ENCODE data around the gene WBP11.
"Not testable (repeated sequence)": the region's sequence is repeated elsewhere in the genome, so short reads cannot be mapped to it uniquely, and the experiment has no call there.

The WBP11 gene

GRCh38 chr12:14756334-14757143 is 46.7 kb downstream of the WBP11 start:
- Histone ChIP-seq H3K4me1 (ENCODE audit: control insufficient read depth in 1 of 2, insufficient read depth in 2 of 2, low read length in 2 of 2) (no peaks in the 10 kb centered on the region), H3K27ac (ENCODE audit: low read length) (no peak overlapping the region), H3K27me3 (ENCODE audit: low read depth, low read length) (no peaks in the 10 kb centered on the region), H3K36me3 (ENCODE audit: control insufficient read depth in 1 of 2, insufficient read depth in 2 of 2, low read length in 2 of 2) (peaks cover 0 to 6% of the 10 kb centered on the region in 2 donors), H3K4me3 (ENCODE audit: low read depth in 1 of 2, low read length in 2 of 2) (no peak overlapping the region), H3K9me3 (ENCODE audit: control insufficient read depth in 1 of 2, low read length in 2 of 2) (no peaks in the 10 kb centered on the region)

GRCh38 chr12:14751986-14752385 is 51.3 kb downstream of the WBP11 start:
- H3K27ac ChIP-seq (ENCODE audit: low read length) = no peak overlapping the region
- H3K9me3 ChIP-seq (ENCODE audit: control insufficient read depth in 1 of 2, low read length in 2 of 2) = no peaks in the 10 kb centered on the region
- H3K27me3 ChIP-seq (ENCODE audit: low read depth, low read length) = no peaks in the 10 kb centered on the region
- H3K36me3 ChIP-seq (ENCODE audit: control insufficient read depth in 1 of 2, insufficient read depth in 2 of 2, low read length in 2 of 2) = no peaks in the 10 kb centered on the region
- H3K4me1 ChIP-seq (ENCODE audit: control insufficient read depth in 1 of 2, insufficient read depth in 2 of 2, low read length in 2 of 2) = no peaks in the 10 kb centered on the region
- no peak overlapping the region for H3K4me3 ChIP-seq (ENCODE audit: low read depth in 1 of 2, low read length in 2 of 2)

- Histone ChIP-seq H3K27ac (ENCODE audit: low read length) (no peak overlapping the region), H3K36me3 (ENCODE audit: control insufficient read depth in 1 of 2, insufficient read depth in 2 of 2, low read length in 2 of 2) (no peaks in the 10 kb centered on the region), H3K4me3 (ENCODE audit: low read depth in 1 of 2, low read length in 2 of 2) (no peak overlapping the region), H3K4me1 (ENCODE audit: control insufficient read depth in 1 of 2, insufficient read depth in 2 of 2, low read length in 2 of 2) (no peaks in the 10 kb centered on the region), H3K27me3 (ENCODE audit: low read depth, low read length) (no peaks in the 10 kb centered on the region), H3K9me3 (ENCODE audit: control insufficient read depth in 1 of 2, low read length in 2 of 2) (no peaks in the 10 kb centered on the region)
These were observed 60.2 kb downstream of the WBP11 start for GRCh38 chr12:14743061-14743460.

- H3K36me3 ChIP-seq (ENCODE audit: control insufficient read depth in 1 of 2, insufficient read depth in 2 of 2, low read length in 2 of 2) = no peaks in the 10 kb centered on the region
- no peaks in the 10 kb centered on the region for H3K9me3 ChIP-seq (ENCODE audit: control insufficient read depth in 1 of 2, low read length in 2 of 2)
- H3K4me3 ChIP-seq (ENCODE audit: low read depth in 1 of 2, low read length in 2 of 2) = no peak overlapping the region
- no peaks in the 10 kb centered on the region for H3K27me3 ChIP-seq (ENCODE audit: low read depth, low read length)
- no peaks in the 10 kb centered on the region for H3K4me1 ChIP-seq (ENCODE audit: control insufficient read depth in 1 of 2, insufficient read depth in 2 of 2, low read length in 2 of 2)
- no peak overlapping the region for H3K27ac ChIP-seq (ENCODE audit: low read length)
These were observed 61.3 kb downstream of the WBP11 start for GRCh38 chr12:14741942-14742341.

DNA sequence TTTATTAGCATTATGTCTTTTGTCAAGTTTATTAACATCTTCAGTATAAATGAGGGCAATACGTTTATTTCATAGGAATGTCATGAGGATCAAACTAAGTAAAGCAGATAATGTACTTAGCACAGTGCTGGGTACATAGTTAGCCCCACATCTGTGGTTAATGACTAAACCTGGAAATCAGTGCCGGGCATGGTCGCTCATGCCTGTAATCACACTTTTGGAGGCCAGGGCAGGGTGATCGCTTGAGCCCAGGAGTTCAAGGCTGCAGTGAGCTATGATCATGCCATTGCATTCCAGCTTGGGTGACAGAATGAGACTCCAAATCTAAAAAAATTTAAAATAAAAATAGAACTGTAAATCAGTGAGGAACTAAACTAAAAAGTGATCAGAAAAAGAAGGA is 62.1 kb downstream of the WBP11 start:
- Histone ChIP-seq H3K27ac (ENCODE audit: low read length) (no peak overlapping the region), H3K36me3 (ENCODE audit: control insufficient read depth in 1 of 2, insufficient read depth in 2 of 2, low read length in 2 of 2) (no peaks in the 10 kb centered on the region), H3K4me3 (ENCODE audit: low read depth in 1 of 2, low read length in 2 of 2) (no peak overlapping the region), H3K9me3 (ENCODE audit: control insufficient read depth in 1 of 2, low read length in 2 of 2) (no peaks in the 10 kb centered on the region), H3K27me3 (ENCODE audit: low read depth, low read length) (no peaks in the 10 kb centered on the region), H3K4me1 (ENCODE audit: control insufficient read depth in 1 of 2, insufficient read depth in 2 of 2, low read length in 2 of 2) (no peaks in the 10 kb centered on the region)

DNA sequence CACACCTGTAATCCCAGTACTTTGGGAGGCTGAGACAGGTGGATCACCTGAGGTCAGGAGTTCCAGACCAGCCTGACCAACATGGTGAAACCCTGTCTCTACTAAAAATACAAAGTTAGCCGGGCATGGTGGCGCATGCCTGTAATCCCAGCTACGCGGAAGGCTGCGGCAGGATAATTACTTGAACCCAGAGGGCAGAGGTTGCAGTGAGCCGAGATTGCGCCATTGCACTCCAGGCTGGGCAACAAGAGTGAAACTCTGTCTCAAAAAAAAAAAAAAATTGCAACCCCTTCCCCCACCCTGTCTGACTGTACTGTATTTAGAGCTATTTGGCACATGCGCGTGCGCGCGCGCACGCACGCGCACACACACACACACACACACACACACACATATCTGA is 66.8 kb downstream of the WBP11 start:
- H3K27ac ChIP-seq (ENCODE audit: low read length) = not testable (repeated sequence)

More for the DNA sequence above, 66.8 kb downstream of the WBP11 start:
- H3K4me1 ChIP-seq (ENCODE audit: control insufficient read depth in 1 of 2, insufficient read depth in 2 of 2, low read length in 2 of 2); H3K27me3 ChIP-seq (ENCODE audit: low read depth, low read length); H3K4me3 ChIP-seq (ENCODE audit: low read depth in 1 of 2, low read length in 2 of 2); H3K9me3 ChIP-seq (ENCODE audit: control insufficient read depth in 1 of 2, low read length in 2 of 2); H3K36me3 ChIP-seq (ENCODE audit: control insufficient read depth in 1 of 2, insufficient read depth in 2 of 2, low read length in 2 of 2): not testable (repeated sequence)

All from muscle layer of duodenum (tissue), 2 donors.